Effector memory CD4-positive, alpha-beta T cell (primary cell): Measurements from ENCODE around the gene ZBTB7C.

Experiments used
- DNase-seq, 3 donors: peaks; one replicate each; pipeline ENCODE4 v3.0.0-alpha.2; 2020
- H3K27ac ChIP-seq: 2 replicates; pipeline ENCODE4 v1.7.0; 2013; ENCODE audit warnings: mild to moderate bottlenecking, low read length, moderate library complexity; ENCODE audit not compliant: insufficient read depth, poor library complexity, severe bottlenecking
- H3K27me3 ChIP-seq: replicated peaks from 2 replicates; pipeline ENCODE4 v1.7.0; 2013; ENCODE audit warnings: mild to moderate bottlenecking, low read length; ENCODE audit not compliant: insufficient read depth, control insufficient read depth, poor library complexity, severe bottlenecking
- H3K36me3 ChIP-seq: 2 replicates; pipeline ENCODE4 v1.7.0; 2013; ENCODE audit warnings: mild to moderate bottlenecking, low read length, moderate library complexity; ENCODE audit not compliant: control insufficient read depth, insufficient read depth
- H3K4me1 ChIP-seq: 2 replicates; pipeline ENCODE4 v1.7.0; 2013; ENCODE audit warnings: low read length, mild to moderate bottlenecking; ENCODE audit not compliant: control insufficient read depth, insufficient read depth, poor library complexity, severe bottlenecking
- H3K4me3 ChIP-seq: 2 replicates; pipeline ENCODE4 v1.7.0; 2013; ENCODE audit warnings: low read length, low read depth, mild to moderate bottlenecking; ENCODE audit not compliant: insufficient read depth, poor library complexity, severe bottlenecking
- H3K9me3 ChIP-seq: 2 replicates; pipeline ENCODE4 v1.7.0; 2013; ENCODE audit warnings: mild to moderate bottlenecking, low read length, moderate library complexity; ENCODE audit not compliant: control insufficient read depth

Gene ZBTB7C

DNA sequence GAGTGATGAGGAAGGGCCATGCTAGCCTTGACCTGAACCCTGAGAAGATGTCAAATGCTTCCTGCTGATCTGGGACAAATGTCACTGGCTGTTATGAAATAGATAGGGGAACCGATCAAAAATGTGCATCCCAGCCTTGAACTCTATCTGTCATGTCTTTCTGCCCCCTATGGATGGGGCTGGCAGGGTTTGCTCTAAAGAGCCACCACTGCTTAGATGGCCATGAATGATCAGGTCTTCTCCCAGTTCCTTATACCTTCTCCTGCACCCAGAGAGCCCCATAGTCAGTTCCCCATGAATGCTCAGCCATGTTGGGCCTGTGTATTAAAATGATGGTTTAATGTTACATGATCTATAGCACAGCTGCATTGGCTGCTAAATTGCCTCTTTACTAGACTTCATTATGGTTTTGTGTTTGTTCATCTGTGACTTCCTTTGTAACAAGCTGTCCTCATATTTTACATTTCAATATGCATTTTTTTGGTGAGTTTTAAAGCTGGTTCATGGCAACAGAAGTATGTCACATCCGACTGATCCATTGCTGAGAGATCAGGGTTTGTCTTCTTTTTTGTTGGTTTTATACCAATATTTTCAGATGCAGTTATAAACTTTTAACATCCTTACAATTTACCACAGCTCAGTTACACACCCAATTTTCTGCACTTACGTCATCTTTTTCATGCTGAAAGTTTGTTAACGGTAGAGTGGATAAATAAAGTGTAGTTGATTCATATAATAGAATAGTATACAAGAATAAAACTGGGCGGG, 422.4 kb downstream of the ZBTB7C start:
- Histone ChIP-seq H3K36me3 (no peaks in the 10 kb centered on the region), H3K4me1 (no peaks in the 10 kb centered on the region), H3K4me3 (no peak overlapping the region), H3K9me3 (no peaks in the 10 kb centered on the region), H3K27ac (no peak overlapping the region), H3K27me3 (no peaks in the 10 kb centered on the region)
- no peak for DNase-seq

- no peak overlapping the region for H3K27ac ChIP-seq
- no peaks in the 10 kb centered on the region for H3K27me3 ChIP-seq
- H3K36me3 ChIP-seq = no peaks in the 10 kb centered on the region
- H3K4me3 ChIP-seq = no peak overlapping the region
- no peaks in the 10 kb centered on the region for H3K4me1 ChIP-seq
- H3K9me3 ChIP-seq = no peaks in the 10 kb centered on the region
- DNase-seq = no peak
These were observed 423.3 kb downstream of the ZBTB7C start for GRCh38 chr18:47985866-47986265.

GRCh38 chr18:47984991-47985390, 424.2 kb downstream of the ZBTB7C start:
- no peaks in the 10 kb centered on the region for H3K36me3 ChIP-seq
- no peaks in the 10 kb centered on the region for H3K27me3 ChIP-seq
- no peak overlapping the region for H3K27ac ChIP-seq
- no peak for DNase-seq
- H3K4me1 ChIP-seq = no peaks in the 10 kb centered on the region
- no peaks in the 10 kb centered on the region for H3K9me3 ChIP-seq
- no peak overlapping the region for H3K4me3 ChIP-seq

DNA sequence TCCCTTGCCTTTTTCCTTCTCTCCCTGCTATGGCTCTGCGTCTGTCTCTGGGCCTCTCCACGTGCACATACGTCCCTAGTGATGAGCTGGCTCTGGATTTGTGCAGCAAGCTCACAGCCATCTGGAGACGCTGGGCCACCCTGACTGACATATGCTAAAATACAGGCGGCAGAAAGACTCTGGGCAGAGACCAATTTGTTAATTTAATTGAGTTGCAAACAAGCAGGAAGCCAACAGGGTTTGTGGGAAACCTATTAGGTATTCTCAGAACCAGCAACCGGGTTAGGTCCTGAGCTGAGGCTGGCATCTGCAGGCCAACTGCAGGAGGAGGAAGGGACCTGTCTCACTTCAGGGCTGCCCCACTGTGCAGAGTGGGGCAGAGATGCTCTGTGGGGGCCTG, 425.2 kb downstream of the ZBTB7C start:
- H3K27ac ChIP-seq = no peak overlapping the region
- no peak for DNase-seq
- no peaks in the 10 kb centered on the region for H3K27me3 ChIP-seq
- no peak overlapping the region for H3K4me3 ChIP-seq
- H3K4me1 ChIP-seq = no peaks in the 10 kb centered on the region
- H3K9me3 ChIP-seq = no peaks in the 10 kb centered on the region
- H3K36me3 ChIP-seq = no peaks in the 10 kb centered on the region

DNA sequence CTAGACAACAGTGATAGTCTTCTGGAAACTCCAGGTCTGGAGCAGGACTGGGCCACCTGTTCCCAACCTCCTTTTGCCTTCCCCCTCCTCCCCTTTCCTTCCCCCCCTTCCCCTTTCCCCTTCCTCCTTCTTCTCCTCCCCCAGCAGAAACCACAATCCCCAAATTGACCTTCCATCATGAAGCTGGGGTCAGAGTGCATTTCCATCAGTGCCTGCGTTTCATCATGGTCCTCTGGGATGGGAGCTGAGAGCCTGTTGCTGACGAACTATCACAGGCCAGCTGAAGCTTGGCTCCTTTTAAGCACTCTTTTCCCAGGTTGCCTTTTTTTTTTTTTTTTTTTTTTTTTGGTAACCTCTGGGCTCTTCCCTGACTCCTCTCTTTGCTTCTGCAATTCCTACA, 426.1 kb downstream of the ZBTB7C start:
- H3K36me3 ChIP-seq = no peaks in the 10 kb centered on the region
- no peaks in the 10 kb centered on the region for H3K9me3 ChIP-seq
- no peak overlapping the region for H3K27ac ChIP-seq
- DNase-seq = no peak
- no peaks in the 10 kb centered on the region for H3K4me1 ChIP-seq
- H3K27me3 ChIP-seq = no peaks in the 10 kb centered on the region
- no peak overlapping the region for H3K4me3 ChIP-seq

DNA sequence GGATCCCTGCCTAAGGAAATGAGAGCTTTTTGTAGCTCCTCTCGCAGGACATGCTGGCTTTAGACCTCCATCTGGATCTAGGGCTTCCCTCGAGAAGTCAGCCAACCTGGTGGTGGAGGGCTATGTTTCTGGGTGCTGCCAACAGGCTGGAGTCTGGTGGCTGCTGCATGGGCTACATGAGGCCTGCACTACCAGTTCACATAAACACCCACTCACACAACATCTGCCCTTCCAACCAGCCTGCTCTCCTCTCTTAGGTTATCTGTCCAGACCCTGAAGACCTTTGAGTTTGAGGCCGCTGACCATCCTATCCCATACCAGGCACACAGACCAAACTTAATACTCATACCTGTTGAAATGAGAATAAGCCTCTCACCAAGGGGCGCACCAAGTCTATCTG, 427.4 kb downstream of the ZBTB7C start:
- Histone ChIP-seq H3K27me3 (no peaks in the 10 kb centered on the region), H3K27ac (no peak overlapping the region), H3K9me3 (no peaks in the 10 kb centered on the region), H3K4me3 (no peak overlapping the region), H3K4me1 (no peaks in the 10 kb centered on the region), H3K36me3 (no peaks in the 10 kb centered on the region)
- DNase-seq = no peak

- no peak overlapping the region for H3K4me3 ChIP-seq
- H3K4me1 ChIP-seq = no peaks in the 10 kb centered on the region
- no peaks in the 10 kb centered on the region for H3K9me3 ChIP-seq
- no peaks in the 10 kb centered on the region for H3K36me3 ChIP-seq
- no peaks in the 10 kb centered on the region for H3K27me3 ChIP-seq
- H3K27ac ChIP-seq = no peak overlapping the region
- DNase-seq = no peak
These were observed 427.9 kb downstream of the ZBTB7C start for GRCh38 chr18:47981320-47981719.

DNA sequence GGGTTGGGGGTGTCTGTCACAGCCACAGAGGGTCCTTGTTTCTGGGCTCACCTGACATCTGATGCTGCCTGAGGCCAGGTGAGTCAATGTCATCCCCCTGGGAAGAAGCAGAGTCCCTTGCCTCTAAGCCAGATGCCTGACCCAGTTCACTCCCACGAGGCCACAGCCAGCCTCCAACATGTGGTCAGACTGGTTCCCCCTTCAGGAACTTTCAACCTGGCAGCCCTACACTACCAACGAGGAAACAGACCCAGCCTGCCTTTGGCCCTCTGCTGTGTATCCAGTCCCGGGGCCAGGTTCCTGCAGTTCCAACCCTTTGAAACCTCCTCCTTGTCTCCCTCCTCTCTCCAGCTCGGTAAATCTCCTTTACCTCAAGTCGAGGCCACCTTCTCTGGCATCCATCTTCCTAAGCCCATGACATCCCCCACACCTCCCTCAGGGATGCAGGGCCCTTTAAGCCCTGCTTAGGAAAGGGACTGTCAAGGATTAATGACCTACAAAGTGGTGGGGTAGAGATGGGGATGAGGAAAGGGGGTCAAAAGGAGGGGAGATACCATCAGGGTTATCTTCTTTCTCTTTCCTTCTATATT, 429.5 kb downstream of the ZBTB7C start:
- DNase-seq = no peak
- H3K36me3 ChIP-seq = no peaks in the 10 kb centered on the region
- H3K27ac ChIP-seq = no peak overlapping the region
- no peaks in the 10 kb centered on the region for H3K4me1 ChIP-seq
- H3K4me3 ChIP-seq = no peak overlapping the region
- H3K27me3 ChIP-seq = no peaks in the 10 kb centered on the region
- no peaks in the 10 kb centered on the region for H3K9me3 ChIP-seq

DNA sequence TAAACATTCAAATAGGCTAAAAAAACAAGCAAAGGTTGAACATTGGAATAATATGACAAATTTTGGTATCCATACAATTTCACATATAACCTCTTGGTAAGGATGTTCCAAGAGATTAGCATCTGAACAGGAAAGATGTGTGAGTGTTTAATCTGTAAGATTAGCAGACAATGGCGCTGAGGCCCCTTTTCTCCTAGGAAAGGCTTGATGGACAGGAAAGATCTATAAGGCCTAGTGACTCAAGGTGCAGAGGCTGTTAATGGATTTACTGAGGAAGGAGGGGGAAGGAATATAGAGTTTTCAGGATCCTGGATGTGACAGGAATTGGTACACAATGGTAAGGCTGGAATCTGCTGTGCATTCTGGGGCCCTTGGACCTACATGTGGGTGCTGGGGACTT, 430.6 kb downstream of the ZBTB7C start:
- no peak for DNase-seq
- Histone ChIP-seq H3K9me3 (no peaks in the 10 kb centered on the region), H3K4me1 (no peaks in the 10 kb centered on the region), H3K27me3 (no peaks in the 10 kb centered on the region), H3K27ac (no peak overlapping the region), H3K36me3 (no peaks in the 10 kb centered on the region), H3K4me3 (no peak overlapping the region)

GRCh38 chr18:47978141-47978540, 431.0 kb downstream of the ZBTB7C start:
- no peak for DNase-seq
- Histone ChIP-seq H3K4me1 (no peaks in the 10 kb centered on the region), H3K9me3 (no peaks in the 10 kb centered on the region), H3K4me3 (no peak overlapping the region), H3K27me3 (no peaks in the 10 kb centered on the region), H3K27ac (no peak overlapping the region), H3K36me3 (no peaks in the 10 kb centered on the region)
